Calu3 (cell line): ENCODE data around the gene FASTK. TPM values are rescaled to one million over a fixed set of nuclear protein-coding genes. Genes with fewer than 3 reads are reported as not detected.

Experiments used
- BruUV-seq: library from RNA; stranded (reverse); fragments of 400-500 nt; replicated peaks from 2 replicates; lab custom pipeline; 2021; lab: Mats Ljungman, UMichigan
- CTCF ChIA-PET: fragments of 300-600 bp; sonication (Branson Sonifier 250); formaldehyde crosslinking; loops from one replicate; lab custom pipeline; 2022; ENCODE audit warnings: antibody characterized with exemption; lab: Charles Lee
- DNase-seq: peaks from one replicate; pipeline ENCODE4 v3.0.0; 2022
- H3K27ac Mint-ChIP-seq: one replicate; pipeline ENCODE4 v1.8.0; 2022; ENCODE audit warnings: mixed read lengths; ENCODE audit not compliant: unreplicated experiment
- H3K27me3 Mint-ChIP-seq: one replicate; pipeline ENCODE4 v1.8.0; 2022; ENCODE audit warnings: mixed read lengths; ENCODE audit not compliant: unreplicated experiment
- H3K36me3 Mint-ChIP-seq: one replicate; pipeline ENCODE4 v1.8.0; 2022; ENCODE audit warnings: mild to moderate bottlenecking, moderate library complexity, mixed read lengths; ENCODE audit not compliant: insufficient read depth, unreplicated experiment
- H3K4me1 Mint-ChIP-seq: one replicate; pipeline ENCODE4 v1.8.0; 2022; ENCODE audit warnings: mild to moderate bottlenecking, low read depth, mixed read lengths; ENCODE audit not compliant: unreplicated experiment
- H3K4me3 Mint-ChIP-seq: one replicate; pipeline ENCODE4 v1.8.0; 2022; ENCODE audit warnings: mild to moderate bottlenecking, low read depth, moderate library complexity, mixed read lengths; ENCODE audit not compliant: unreplicated experiment
- H3K9me3 Mint-ChIP-seq: one replicate; pipeline ENCODE4 v1.8.0; 2022; ENCODE audit warnings: low read depth, mixed read lengths; ENCODE audit not compliant: unreplicated experiment
- CTCF ChIP-seq: fragments of 200-600 bp; IDR thresholded peaks from one replicate; pipeline ENCODE4 v1.8.0; 2022; ENCODE audit warnings: antibody characterized with exemption; ENCODE audit not compliant: unreplicated experiment
- intact Hi-C: fragments of 100-400 bp; cut with micrococcal nuclease; formaldehyde crosslinking; loops from one replicate; pipeline ENCODE4 v1.10.0; 2022; ENCODE audit not compliant: unreplicated experiment
- total RNA-seq: library from RNA; stranded (reverse); gene quantifications from 2 replicates; pipeline ENCODE4 v1.2.3, GENCODE V29; 2022

FASTK gene
- total RNA-seq, 1 experiment from 2014 or later = 113 TPM

GRCh38 chr7:151099486-151100211 lies 19.0 kb upstream of the FASTK start:
- H3K27ac Mint-ChIP-seq = no peak overlapping the region
- intact Hi-C loops = no loop called here
- peaks cover 17% of the 10 kb centered on the region for H3K36me3 Mint-ChIP-seq
- H3K4me1 Mint-ChIP-seq = no peaks in the 10 kb centered on the region
- no TSS peak for BruUV-seq
- no peak for DNase-seq
- no peaks in the 10 kb centered on the region for H3K9me3 Mint-ChIP-seq
- H3K4me3 Mint-ChIP-seq = no peak overlapping the region
- TF ChIP-seq CTCF = no peak
- CTCF ChIA-PET = no interaction called here
- H3K27me3 Mint-ChIP-seq = no peaks in the 10 kb centered on the region

- Mint-ChIP-seq H3K4me3 (no peak overlapping the region), H3K9me3 (no peaks in the 10 kb centered on the region), H3K27ac (no peak overlapping the region), H3K27me3 (no peaks in the 10 kb centered on the region), H3K36me3 (peaks cover 13% of the 10 kb centered on the region), H3K4me1 (peaks cover 8% of the 10 kb centered on the region)
- BruUV-seq = no TSS peak
- intact Hi-C loops = no loop called here
- no peak for TF ChIP-seq CTCF
- DNase-seq = no peak
- CTCF ChIA-PET = no interaction called here
Measured at GRCh38 chr7:151095828-151096475, 15.3 kb upstream of the FASTK start.

GRCh38 chr7:151095123-151095797 lies 14.7 kb upstream of the FASTK start:
- no peak for DNase-seq
- CTCF ChIA-PET = interaction anchor here (0.6 kb wide), 1 partner anchor 194 kb away, joined by 3 read pairs; no protein-coding TSS in a partner anchor
- BruUV-seq = no TSS peak
- H3K36me3 Mint-ChIP-seq = peaks cover 11% of the 10 kb centered on the region
- H3K27ac Mint-ChIP-seq = no peak overlapping the region
- no peaks in the 10 kb centered on the region for H3K27me3 Mint-ChIP-seq
- intact Hi-C loops = no loop called here
- no peaks in the 10 kb centered on the region for H3K9me3 Mint-ChIP-seq
- peaks cover 9% of the 10 kb centered on the region for H3K4me1 Mint-ChIP-seq
- no peak overlapping the region for H3K4me3 Mint-ChIP-seq
- TF ChIP-seq CTCF = no peak

- no peak for TF ChIP-seq CTCF
- CTCF ChIA-PET = no interaction called here
- BruUV-seq = no TSS peak
- Mint-ChIP-seq H3K36me3 (peaks cover 15% of the 10 kb centered on the region), H3K9me3 (no peaks in the 10 kb centered on the region), H3K4me1 (peaks cover 15% of the 10 kb centered on the region), H3K27me3 (no peaks in the 10 kb centered on the region), H3K27ac (no peak overlapping the region), H3K4me3 (no peak overlapping the region)
- intact Hi-C loops = no loop called here
- DNase-seq = no peak
Measured at GRCh38 chr7:151094675-151095074, 14.1 kb upstream of the FASTK start.
